Neural progenitor cell (in vitro differentiated cells): ENCODE measurements around the gene ACTRT2. TPM values are rescaled to one million over a fixed set of nuclear protein-coding genes. Genes with fewer than 3 reads are reported as not detected.
A peak's percentile ranks its signal among the peaks of the same experiment; 100 is the strongest.

Experiments used
- DNase-seq: peaks from one replicate; pipeline ENCODE4 v3.0.0-alpha.2; 2016; ENCODE audit warnings: low spot score
- H2AFZ ChIP-seq: fragments of 200-600 bp; sonication (generic); replicated peaks from 2 replicates; pipeline ENCODE4 v1.6.1; 2016; ENCODE audit warnings: antibody characterized with exemption
- H3F3A ChIP-seq: fragments of 200-600 bp; sonication (generic); 2 replicates; pipeline ENCODE4 v1.6.1; 2016; ENCODE audit warnings: antibody characterized with exemption, low read depth
- H3K27ac ChIP-seq: fragments of 200-600 bp; sonication (generic); 2 replicates; pipeline ENCODE4 v1.5.1; 2016; ENCODE audit warnings: mild to moderate bottlenecking
- H3K27me3 ChIP-seq: fragments of 200-600 bp; sonication (generic); 2 replicates; pipeline ENCODE4 v1.6.1; 2016; ENCODE audit warnings: mild to moderate bottlenecking, moderate library complexity
- H3K36me3 ChIP-seq: fragments of 200-600 bp; sonication (generic); 2 replicates; pipeline ENCODE4 v1.5.1; 2016
- H3K4me1 ChIP-seq: fragments of 200-600 bp; sonication (generic); 2 replicates; pipeline ENCODE4 v1.6.1; 2016; ENCODE audit warnings: mixed run types
- H3K4me2 ChIP-seq: fragments of 200-600 bp; sonication (generic); 2 replicates; pipeline ENCODE4 v1.6.1; 2016
- H3K4me3 ChIP-seq: fragments of 200-600 bp; sonication (generic); 2 replicates; pipeline ENCODE4 v1.5.1; 2016
- H3K79me2 ChIP-seq: fragments of 200-600 bp; sonication (generic); 2 replicates; pipeline ENCODE4 v1.6.1; 2016; ENCODE audit warnings: low read depth
- H3K9ac ChIP-seq: fragments of 200-600 bp; sonication (generic); 2 replicates; pipeline ENCODE4 v1.6.1; 2016
- H3K9me3 ChIP-seq: fragments of 200-600 bp; sonication (generic); 2 replicates; pipeline ENCODE4 v1.5.1; 2016; ENCODE audit warnings: low read depth
- H4K20me1 ChIP-seq: fragments of 200-600 bp; sonication (generic); 2 replicates; pipeline ENCODE4 v1.6.1; 2016; ENCODE audit warnings: low read depth
- H3K27ac Mint-ChIP-seq: 3 replicates; pipeline ENCODE4 v1.8.0; 2021; ENCODE audit warnings: mixed read lengths
- H3K27me3 Mint-ChIP-seq: 2 replicates; pipeline ENCODE4 v1.8.0; 2022; ENCODE audit warnings: low read depth, mild to moderate bottlenecking, inconsistent platforms, moderate library complexity, mixed read lengths; ENCODE audit not compliant: insufficient read depth
- H3K36me3 Mint-ChIP-seq: 3 replicates; pipeline ENCODE4 v1.8.0; 2021; ENCODE audit warnings: mixed read lengths
- H3K4me1 Mint-ChIP-seq: 3 replicates; pipeline ENCODE4 v1.8.0; 2021; ENCODE audit warnings: mixed read lengths
- H3K4me3 Mint-ChIP-seq: 3 replicates; pipeline ENCODE4 v1.8.0; 2021; ENCODE audit warnings: mild to moderate bottlenecking, moderate library complexity, mixed read lengths
- H3K9me3 Mint-ChIP-seq: 3 replicates; pipeline ENCODE4 v1.8.0; 2020; ENCODE audit warnings: mixed read lengths
- CTCF ChIP-seq: fragments of 200-600 bp; sonication (generic); IDR thresholded peaks from 2 replicates; pipeline ENCODE4 v1.5.1; 2017; ENCODE audit warnings: antibody characterized with exemption, mild to moderate bottlenecking
- EZH2 ChIP-seq: fragments of 200-600 bp; sonication (generic); IDR thresholded peaks from 2 replicates; pipeline ENCODE4 v1.6.1; 2017; ENCODE audit warnings: antibody characterized with exemption, mild to moderate bottlenecking, moderate library complexity
- EZH2phosphoT487 ChIP-seq: fragments of 200-600 bp; sonication (generic); IDR thresholded peaks from 2 replicates; pipeline ENCODE4 v1.6.1; 2017; ENCODE audit warnings: antibody characterized with exemption
- total RNA-seq: library from RNA; depleted of rRNA; stranded (reverse); fragments of >200 nt; gene quantifications from 2 replicates; pipeline ENCODE4 v1.2.3, GENCODE V29; 2015; ENCODE audit warnings: low replicate concordance

ACTRT2 gene
- total RNA-seq, 1 donor from 2014 or later, result not detected

- H3K79me2 ChIP-seq, result no peaks in the 10 kb centered on the region
- no peaks in the 10 kb centered on the region for H3K36me3 ChIP-seq
- H3K4me3 ChIP-seq, result no peak overlapping the region
- DNase-seq, result no peak
- no peaks in the 10 kb centered on the region for H3K9me3 Mint-ChIP-seq
- no peaks in the 10 kb centered on the region for H3K4me1 Mint-ChIP-seq
- TF ChIP-seq EZH2phosphoT487 (no peak), CTCF (no peak), EZH2 (no peak)
- peaks cover 4% of the 10 kb centered on the region for H3K27me3 Mint-ChIP-seq
- no peak overlapping the region for H3K9ac ChIP-seq
- H3K27ac ChIP-seq, result no peak overlapping the region
- no peaks in the 10 kb centered on the region for H3K9me3 ChIP-seq
- H3K4me3 Mint-ChIP-seq, result no peak overlapping the region
- no peak overlapping the region for H2AFZ ChIP-seq
- peak overlapping the region; percentile 50 for H3K27ac Mint-ChIP-seq
- H3K4me1 ChIP-seq, result no peaks in the 10 kb centered on the region
- no peak overlapping the region for H3K4me2 ChIP-seq
- no peaks in the 10 kb centered on the region for H4K20me1 ChIP-seq
- H3K36me3 Mint-ChIP-seq, result no peaks in the 10 kb centered on the region
- H3K27me3 ChIP-seq, result no peaks in the 10 kb centered on the region
- H3F3A ChIP-seq, result no peaks in the 10 kb centered on the region
Measured at GRCh38 chr1:2975466-2976179, 45.6 kb upstream of the ACTRT2 start.

- Mint-ChIP-seq H3K36me3 (no peaks in the 10 kb centered on the region), H3K9me3 (no peaks in the 10 kb centered on the region), H3K4me1 (peaks cover 1% of the 10 kb centered on the region), H3K4me3 (no peak overlapping the region), H3K27ac (no peak overlapping the region), H3K27me3 (peaks cover 5% of the 10 kb centered on the region)
- Histone ChIP-seq H3K9ac (no peak overlapping the region), H3K79me2 (no peaks in the 10 kb centered on the region), H3K27ac (no peak overlapping the region), H3K9me3 (no peaks in the 10 kb centered on the region), H3F3A (no peaks in the 10 kb centered on the region), H3K4me2 (no peak overlapping the region), H3K4me3 (no peak overlapping the region), H2AFZ (no peak overlapping the region), H4K20me1 (no peaks in the 10 kb centered on the region), H3K27me3 (no peaks in the 10 kb centered on the region), H3K36me3 (no peaks in the 10 kb centered on the region), H3K4me1 (no peaks in the 10 kb centered on the region)
- TF ChIP-seq CTCF (no peak), EZH2phosphoT487 (no peak), EZH2 (no peak)
- no peak for DNase-seq
Measured at GRCh38 chr1:2976180-2976562, 45.1 kb upstream of the ACTRT2 start.

- Histone ChIP-seq H3K9me3 (no peaks in the 10 kb centered on the region), H3F3A (no peaks in the 10 kb centered on the region), H3K4me2 (no peak overlapping the region), H3K4me1 (no peaks in the 10 kb centered on the region), H3K79me2 (no peaks in the 10 kb centered on the region), H3K27me3 (no peaks in the 10 kb centered on the region), H2AFZ (no peak overlapping the region), H3K36me3 (no peaks in the 10 kb centered on the region), H4K20me1 (no peaks in the 10 kb centered on the region), H3K9ac (no peak overlapping the region), H3K4me3 (no peak overlapping the region), H3K27ac (no peak overlapping the region)
- H3K27me3 Mint-ChIP-seq, result peaks cover 5% of the 10 kb centered on the region
- TF ChIP-seq EZH2 (no peak), CTCF (no peak), EZH2phosphoT487 (no peak)
- H3K27ac Mint-ChIP-seq, result no peak overlapping the region
- no peaks in the 10 kb centered on the region for H3K36me3 Mint-ChIP-seq
- peaks cover 7% of the 10 kb centered on the region for H3K4me1 Mint-ChIP-seq
- no peak for DNase-seq
- H3K9me3 Mint-ChIP-seq, result no peaks in the 10 kb centered on the region
- H3K4me3 Mint-ChIP-seq, result no peak overlapping the region
Measured at GRCh38 chr1:2977886-2978611, 43.2 kb upstream of the ACTRT2 start.
